8988T (cell line): ENCODE measurements around the gene MUC20.
"Not testable (repeated sequence)": the region's sequence is repeated elsewhere in the genome, so short reads cannot be mapped to it uniquely, and the experiment has no call there.

Experiments used
- DNase-seq: peaks from one replicate; pipeline ENCODE4 v3.0.0; 2011

MUC20 gene

GRCh38 chr3:195693428-195694216 is 27.2 kb upstream of the MUC20 start:
- DNase-seq: peak; percentile 14

- peak; percentile 9 for DNase-seq
These were observed 26.3 kb upstream of the MUC20 start for GRCh38 chr3:195694217-195695076.

- DNase-seq: peak; percentile 16
These were observed 24.0 kb upstream of the MUC20 start for GRCh38 chr3:195696632-195697278.

- no peak for DNase-seq
These were observed 23.0 kb upstream of the MUC20 start for GRCh38 chr3:195697582-195698324.

- no peak for DNase-seq
These were observed 22.5 kb upstream of the MUC20 start for GRCh38 chr3:195698325-195698646.

- no peak for DNase-seq
These were observed 22.0 kb upstream of the MUC20 start for GRCh38 chr3:195698647-195699387.

GRCh38 chr3:195699388-195699771 is 21.4 kb upstream of the MUC20 start:
- no peak for DNase-seq

- no peak for DNase-seq
These were observed 20.9 kb upstream of the MUC20 start for GRCh38 chr3:195699860-195700259.

- no peak for DNase-seq
These were observed 20.5 kb upstream of the MUC20 start for GRCh38 chr3:195700319-195700718.

- DNase-seq: no peak
These were observed 19.5 kb upstream of the MUC20 start for GRCh38 chr3:195701042-195701915.

- no peak for DNase-seq
These were observed 17.0 kb upstream of the MUC20 start for GRCh38 chr3:195703776-195704175.

- no peak for DNase-seq
These were observed 16.3 kb upstream of the MUC20 start for GRCh38 chr3:195704433-195704999.

- no peak for DNase-seq
These were observed 15.4 kb upstream of the MUC20 start for GRCh38 chr3:195705081-195705991.

- no peak for DNase-seq
These were observed 12.7 kb upstream of the MUC20 start for GRCh38 chr3:195708061-195708460.

GRCh38 chr3:195708626-195709481 is 11.9 kb upstream of the MUC20 start:
- DNase-seq: no peak

- DNase-seq: no peak
These were observed 11.1 kb upstream of the MUC20 start for GRCh38 chr3:195709676-195710085.

- not testable (repeated sequence) for DNase-seq
These were observed 10.5 kb upstream of the MUC20 start for GRCh38 chr3:195710126-195710905.
